ENCODE data around the gene NAT10.

DNA sequence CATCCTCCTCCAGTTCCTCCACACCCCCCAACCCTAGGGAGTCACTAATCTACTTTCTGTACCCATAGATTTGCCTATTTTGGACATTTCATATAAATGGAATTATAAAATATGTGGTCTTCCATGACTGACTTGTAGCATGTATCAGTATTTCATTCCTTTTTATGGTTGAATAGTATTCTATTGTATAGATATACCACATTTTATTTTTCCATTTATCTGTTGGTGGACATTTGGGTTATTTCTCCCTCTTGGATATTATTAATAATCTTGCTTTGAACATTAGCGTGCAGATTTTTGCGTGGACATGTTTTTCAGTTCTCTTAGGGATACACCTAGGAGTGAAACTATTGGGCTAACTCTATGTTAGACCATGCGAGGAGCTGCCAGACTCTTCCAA is 23.4 kb downstream of the NAT10 start:
- TF ChIP-seq, protein P1, sequence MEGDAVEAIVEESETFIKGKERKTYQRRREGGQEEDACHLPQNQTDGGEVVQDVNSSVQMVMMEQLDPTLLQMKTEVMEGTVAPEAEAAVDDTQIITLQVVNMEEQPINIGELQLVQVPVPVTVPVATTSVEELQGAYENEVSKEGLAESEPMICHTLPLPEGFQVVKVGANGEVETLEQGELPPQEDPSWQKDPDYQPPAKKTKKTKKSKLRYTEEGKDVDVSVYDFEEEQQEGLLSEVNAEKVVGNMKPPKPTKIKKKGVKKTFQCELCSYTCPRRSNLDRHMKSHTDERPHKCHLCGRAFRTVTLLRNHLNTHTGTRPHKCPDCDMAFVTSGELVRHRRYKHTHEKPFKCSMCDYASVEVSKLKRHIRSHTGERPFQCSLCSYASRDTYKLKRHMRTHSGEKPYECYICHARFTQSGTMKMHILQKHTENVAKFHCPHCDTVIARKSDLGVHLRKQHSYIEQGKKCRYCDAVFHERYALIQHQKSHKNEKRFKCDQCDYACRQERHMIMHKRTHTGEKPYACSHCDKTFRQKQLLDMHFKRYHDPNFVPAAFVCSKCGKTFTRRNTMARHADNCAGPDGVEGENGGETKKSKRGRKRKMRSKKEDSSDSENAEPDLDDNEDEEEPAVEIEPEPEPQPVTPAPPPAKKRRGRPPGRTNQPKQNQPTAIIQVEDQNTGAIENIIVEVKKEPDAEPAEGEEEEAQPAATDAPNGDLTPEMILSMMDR (IDR thresholded peaks at IDR 0.05): no peak
- TF ChIP-seq SP1 (CRISPR knock-in tag; conservative IDR thresholded peaks at IDR 0.05) (no peak), ZNF121 (CRISPR knock-in tag; IDR thresholded peaks at IDR 0.05) (no peak)
- TF ChIP-seq, protein P2, sequence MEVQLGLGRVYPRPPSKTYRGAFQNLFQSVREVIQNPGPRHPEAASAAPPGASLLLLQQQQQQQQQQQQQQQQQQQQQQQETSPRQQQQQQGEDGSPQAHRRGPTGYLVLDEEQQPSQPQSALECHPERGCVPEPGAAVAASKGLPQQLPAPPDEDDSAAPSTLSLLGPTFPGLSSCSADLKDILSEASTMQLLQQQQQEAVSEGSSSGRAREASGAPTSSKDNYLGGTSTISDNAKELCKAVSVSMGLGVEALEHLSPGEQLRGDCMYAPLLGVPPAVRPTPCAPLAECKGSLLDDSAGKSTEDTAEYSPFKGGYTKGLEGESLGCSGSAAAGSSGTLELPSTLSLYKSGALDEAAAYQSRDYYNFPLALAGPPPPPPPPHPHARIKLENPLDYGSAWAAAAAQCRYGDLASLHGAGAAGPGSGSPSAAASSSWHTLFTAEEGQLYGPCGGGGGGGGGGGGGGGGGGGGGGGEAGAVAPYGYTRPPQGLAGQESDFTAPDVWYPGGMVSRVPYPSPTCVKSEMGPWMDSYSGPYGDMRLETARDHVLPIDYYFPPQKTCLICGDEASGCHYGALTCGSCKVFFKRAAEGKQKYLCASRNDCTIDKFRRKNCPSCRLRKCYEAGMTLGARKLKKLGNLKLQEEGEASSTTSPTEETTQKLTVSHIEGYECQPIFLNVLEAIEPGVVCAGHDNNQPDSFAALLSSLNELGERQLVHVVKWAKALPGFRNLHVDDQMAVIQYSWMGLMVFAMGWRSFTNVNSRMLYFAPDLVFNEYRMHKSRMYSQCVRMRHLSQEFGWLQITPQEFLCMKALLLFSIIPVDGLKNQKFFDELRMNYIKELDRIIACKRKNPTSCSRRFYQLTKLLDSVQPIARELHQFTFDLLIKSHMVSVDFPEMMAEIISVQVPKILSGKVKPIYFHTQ (CRISPR knock-in tag; IDR thresholded peaks at IDR 0.05): no peak

Measured in WTC11 (cell line).